Coronary artery (tissue), 2 donors: ENCODE measurements around the gene IREB2.

Source experiments
- DNase-seq: peaks from one replicate; pipeline ENCODE4 v3.0.0-alpha.2; 2017; ENCODE audit warnings: low spot score
- H3K27ac ChIP-seq, 2 donors: fragments of 200-600 bp; sonication (generic); one replicate each; pipeline ENCODE4 v1.5.1; 2016 to 2019
- H3K4me3 ChIP-seq: fragments of 200-600 bp; sonication (generic); 2 replicates; pipeline ENCODE4 v1.5.1; 2016; ENCODE audit warnings: mild to moderate bottlenecking, moderate library complexity
- CTCF ChIP-seq: fragments of 200-600 bp; sonication (generic); IDR thresholded peaks from one replicate; pipeline ENCODE4 v1.5.1; 2019; ENCODE audit warnings: antibody characterized with exemption

IREB2 gene

GRCh38 chr15:78452485-78452884 is 14.5 kb downstream of the IREB2 start:
- TF ChIP-seq CTCF = no peak
- Histone ChIP-seq H3K27ac (no peak overlapping the region), H3K4me3 (no peak overlapping the region)
- no peak for DNase-seq

GRCh38 chr15:78453447-78453846 is 15.4 kb downstream of the IREB2 start:
- DNase-seq = no peak
- no peak overlapping the region for H3K27ac ChIP-seq
- no peak for TF ChIP-seq CTCF
- no peak overlapping the region for H3K4me3 ChIP-seq

DNA sequence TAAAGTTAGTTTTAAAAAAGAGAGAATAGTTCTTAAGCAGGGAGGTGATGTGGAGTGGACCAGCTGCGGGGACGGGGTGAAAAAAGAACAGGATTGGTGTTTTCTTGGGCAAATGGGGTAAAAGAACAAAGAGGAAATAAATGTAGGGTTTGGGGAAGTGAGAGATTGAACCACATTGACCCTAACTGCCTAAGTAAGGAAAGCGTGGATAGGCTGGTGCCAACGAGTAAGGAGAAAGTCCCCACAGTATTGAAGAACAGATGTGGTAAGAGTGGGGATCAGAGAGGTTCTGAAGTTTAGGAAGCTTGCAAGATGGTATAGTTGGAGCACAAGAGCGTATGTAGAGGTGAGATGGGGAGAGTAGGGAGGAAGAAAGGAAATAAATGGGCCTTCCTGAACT is 17.0 kb downstream of the IREB2 start:
- DNase-seq = no peak
- TF ChIP-seq CTCF = no peak
- no peak overlapping the region for H3K27ac ChIP-seq
- no peak overlapping the region for H3K4me3 ChIP-seq

DNA sequence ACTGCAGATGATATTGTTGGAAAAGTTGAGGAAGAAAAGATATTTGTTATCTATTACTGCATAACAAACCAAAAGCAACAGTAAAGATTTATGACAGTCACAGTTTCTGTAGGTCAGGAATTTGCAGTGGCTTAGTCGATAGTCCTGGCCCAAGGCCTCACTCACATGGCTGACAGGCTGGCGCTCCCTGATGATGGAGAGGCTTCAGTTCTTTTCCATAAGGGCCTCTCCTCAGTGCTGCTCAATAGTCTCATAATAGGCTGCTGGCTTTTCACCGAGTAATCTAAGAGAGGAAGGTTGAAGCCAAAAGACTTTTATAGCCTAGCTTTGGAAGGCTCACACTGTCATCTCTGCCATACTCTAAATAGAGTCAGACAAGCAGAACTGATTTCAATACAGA is 17.7 kb downstream of the IREB2 start:
- TF ChIP-seq CTCF = no peak
- H3K27ac ChIP-seq = peak overlapping the region in 1 of 2 donors; percentile 20
- no peak for DNase-seq
- H3K4me3 ChIP-seq = no peak overlapping the region

DNA sequence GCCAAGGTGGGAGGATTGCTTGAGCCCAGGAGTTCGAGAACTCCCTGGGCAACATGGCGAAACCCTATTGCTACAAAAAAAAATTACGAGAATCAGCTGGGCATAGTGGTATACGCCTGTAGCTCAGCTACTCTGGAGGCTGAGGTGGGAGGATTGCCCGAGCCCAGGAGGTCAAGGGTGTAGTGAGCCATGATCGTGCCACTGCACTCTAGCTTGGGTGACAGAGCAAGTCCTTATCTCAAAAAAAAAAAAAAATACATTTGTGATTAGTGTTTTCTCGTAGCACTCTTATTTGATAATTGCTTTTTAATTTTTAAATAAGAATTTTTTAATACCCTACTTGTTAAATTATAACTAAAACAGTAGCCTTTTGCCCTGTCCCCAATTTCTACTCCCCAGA is 18.4 kb downstream of the IREB2 start:
- Histone ChIP-seq H3K4me3 (no peak overlapping the region), H3K27ac (no peak overlapping the region)
- TF ChIP-seq CTCF = no peak
- no peak for DNase-seq

GRCh38 chr15:78457101-78457500 is 19.1 kb downstream of the IREB2 start:
- no peak for DNase-seq
- no peak for TF ChIP-seq CTCF
- Histone ChIP-seq H3K27ac (no peak overlapping the region), H3K4me3 (no peak overlapping the region)

DNA sequence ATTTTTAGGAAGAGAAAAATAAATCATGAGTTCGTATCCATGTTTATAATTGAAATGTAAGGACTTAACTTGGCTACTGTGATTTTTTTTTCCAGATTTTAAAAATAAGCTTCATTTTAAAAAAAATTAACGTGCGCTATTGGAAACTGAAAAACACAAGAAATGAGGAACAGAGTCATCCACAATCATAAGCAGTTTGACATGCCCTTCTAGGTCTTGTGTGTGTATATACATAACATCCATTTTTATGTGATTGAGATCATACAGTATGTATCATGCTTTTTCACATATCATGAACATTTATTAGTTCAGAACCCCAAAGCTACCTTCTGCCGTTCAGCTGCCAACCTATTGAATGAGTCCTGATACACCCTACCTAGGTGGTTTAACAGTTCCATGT is 22.7 kb downstream of the IREB2 start:
- Histone ChIP-seq H3K4me3 (no peak overlapping the region), H3K27ac (no peak overlapping the region)
- TF ChIP-seq CTCF = no peak
- DNase-seq = no peak
